Ishikawa (cell line): ENCODE measurements around the gene BNIP5.

Experiments used
- CEBPB ChIP-seq: IDR thresholded peaks from 2 replicates; pipeline ENCODE4 v1.6.1; 2012
- CREB1 ChIP-seq: IDR thresholded peaks from 2 replicates; pipeline ENCODE4 v1.6.1; 2012; ENCODE audit warnings: low read depth
- EGR1 ChIP-seq: IDR thresholded peaks from 2 replicates; pipeline ENCODE4 v1.6.1; 2012
- EP300 ChIP-seq: IDR thresholded peaks from 2 replicates; pipeline ENCODE4 v1.6.1; 2012; ENCODE audit warnings: borderline replicate concordance
- FOXM1 ChIP-seq: IDR thresholded peaks from 2 replicates; pipeline ENCODE4 v1.6.1; 2012; ENCODE audit warnings: low read depth, borderline replicate concordance
- NFIC ChIP-seq: IDR thresholded peaks from 2 replicates; pipeline ENCODE4 v1.6.1; 2012
- RAD21 ChIP-seq: IDR thresholded peaks from 2 replicates; pipeline ENCODE4 v1.6.1; 2012; ENCODE audit warnings: low read depth
- TAF1 ChIP-seq: IDR thresholded peaks from 2 replicates; pipeline ENCODE4 v1.6.1; 2012; ENCODE audit warnings: low read depth, mild to moderate bottlenecking
- TCF12 ChIP-seq: IDR thresholded peaks from 2 replicates; pipeline ENCODE4 v1.6.1; 2012; ENCODE audit warnings: low read depth
- TEAD4 ChIP-seq: IDR thresholded peaks from 2 replicates; pipeline ENCODE4 v1.6.1; 2012
- YY1 ChIP-seq: IDR thresholded peaks from 2 replicates; pipeline ENCODE4 v1.6.1; 2012; ENCODE audit warnings: low read depth
- ZBTB7A ChIP-seq: IDR thresholded peaks from 2 replicates; pipeline ENCODE4 v1.6.1; 2012; ENCODE audit warnings: low read depth
- TF ChIP-seq, protein P1 (sequence below): IDR thresholded peaks from 2 replicates; pipeline ENCODE4 v1.6.1; 2012
- TF ChIP-seq, protein P2 (sequence below): IDR thresholded peaks from 2 replicates; pipeline ENCODE4 v1.6.1; 2012
- TF ChIP-seq, protein P3 (sequence below): IDR thresholded peaks from 2 replicates; pipeline ENCODE4 v1.6.1; 2012; ENCODE audit warnings: low read depth, mild to moderate bottlenecking

The BNIP5 gene

DNA sequence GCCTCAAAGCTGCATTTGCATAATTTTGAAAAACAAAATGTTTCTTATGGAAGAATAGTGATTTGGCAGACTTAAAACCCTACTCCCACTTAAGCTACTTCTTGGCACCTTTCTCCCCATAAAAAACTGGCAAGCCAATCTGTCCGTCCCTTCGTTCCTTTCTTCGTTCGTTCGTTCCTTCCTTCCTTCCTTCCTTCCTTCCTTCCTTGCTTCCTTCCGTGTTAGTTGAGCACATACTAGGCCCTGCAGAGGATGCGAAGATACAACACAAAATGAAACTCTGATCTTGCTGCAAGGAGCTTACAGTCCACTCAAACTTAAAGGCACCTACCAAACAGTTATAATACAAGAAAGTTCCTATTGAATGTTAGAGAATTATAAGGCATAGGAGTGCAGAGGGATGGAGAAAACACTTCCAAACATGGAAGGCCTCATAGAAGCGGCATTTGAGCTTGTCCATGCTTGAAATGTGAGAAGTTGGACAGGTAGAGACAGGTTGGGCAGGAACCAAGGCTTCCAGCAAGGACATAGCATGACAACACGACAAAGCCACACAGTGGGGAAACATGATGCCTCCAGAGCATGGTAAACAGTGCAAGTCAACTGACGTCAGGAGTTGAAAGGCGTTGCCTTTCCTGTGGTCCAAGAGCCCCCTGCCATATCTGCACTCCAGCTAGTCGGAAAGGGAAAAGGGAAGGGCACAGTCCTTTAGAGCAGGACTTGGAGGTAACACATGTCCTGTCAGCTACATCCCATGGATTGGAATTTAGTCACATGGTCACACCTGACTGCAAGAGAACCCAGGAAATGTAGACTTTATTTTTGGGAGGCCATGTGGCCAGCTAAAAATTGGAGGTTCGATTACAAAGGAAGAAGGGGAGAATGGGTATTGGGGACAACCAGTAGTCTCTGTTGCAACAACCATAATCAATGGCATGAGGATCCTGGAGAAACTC is 59.8 kb downstream of the BNIP5 start:
- TF ChIP-seq, protein P1, sequence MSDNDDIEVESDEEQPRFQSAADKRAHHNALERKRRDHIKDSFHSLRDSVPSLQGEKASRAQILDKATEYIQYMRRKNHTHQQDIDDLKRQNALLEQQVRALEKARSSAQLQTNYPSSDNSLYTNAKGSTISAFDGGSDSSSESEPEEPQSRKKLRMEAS, result no peak
- TF ChIP-seq, protein P2, sequence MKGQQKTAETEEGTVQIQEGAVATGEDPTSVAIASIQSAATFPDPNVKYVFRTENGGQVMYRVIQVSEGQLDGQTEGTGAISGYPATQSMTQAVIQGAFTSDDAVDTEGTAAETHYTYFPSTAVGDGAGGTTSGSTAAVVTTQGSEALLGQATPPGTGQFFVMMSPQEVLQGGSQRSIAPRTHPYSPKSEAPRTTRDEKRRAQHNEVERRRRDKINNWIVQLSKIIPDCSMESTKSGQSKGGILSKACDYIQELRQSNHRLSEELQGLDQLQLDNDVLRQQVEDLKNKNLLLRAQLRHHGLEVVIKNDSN, result no peak
- TF ChIP-seq TCF12, result no peak
- no peak for TF ChIP-seq ZBTB7A
- TF ChIP-seq EP300, result no peak
- TF ChIP-seq CEBPB, result no peak
- TF ChIP-seq NFIC, result no peak
- no peak for TF ChIP-seq YY1
- TF ChIP-seq, protein P3, sequence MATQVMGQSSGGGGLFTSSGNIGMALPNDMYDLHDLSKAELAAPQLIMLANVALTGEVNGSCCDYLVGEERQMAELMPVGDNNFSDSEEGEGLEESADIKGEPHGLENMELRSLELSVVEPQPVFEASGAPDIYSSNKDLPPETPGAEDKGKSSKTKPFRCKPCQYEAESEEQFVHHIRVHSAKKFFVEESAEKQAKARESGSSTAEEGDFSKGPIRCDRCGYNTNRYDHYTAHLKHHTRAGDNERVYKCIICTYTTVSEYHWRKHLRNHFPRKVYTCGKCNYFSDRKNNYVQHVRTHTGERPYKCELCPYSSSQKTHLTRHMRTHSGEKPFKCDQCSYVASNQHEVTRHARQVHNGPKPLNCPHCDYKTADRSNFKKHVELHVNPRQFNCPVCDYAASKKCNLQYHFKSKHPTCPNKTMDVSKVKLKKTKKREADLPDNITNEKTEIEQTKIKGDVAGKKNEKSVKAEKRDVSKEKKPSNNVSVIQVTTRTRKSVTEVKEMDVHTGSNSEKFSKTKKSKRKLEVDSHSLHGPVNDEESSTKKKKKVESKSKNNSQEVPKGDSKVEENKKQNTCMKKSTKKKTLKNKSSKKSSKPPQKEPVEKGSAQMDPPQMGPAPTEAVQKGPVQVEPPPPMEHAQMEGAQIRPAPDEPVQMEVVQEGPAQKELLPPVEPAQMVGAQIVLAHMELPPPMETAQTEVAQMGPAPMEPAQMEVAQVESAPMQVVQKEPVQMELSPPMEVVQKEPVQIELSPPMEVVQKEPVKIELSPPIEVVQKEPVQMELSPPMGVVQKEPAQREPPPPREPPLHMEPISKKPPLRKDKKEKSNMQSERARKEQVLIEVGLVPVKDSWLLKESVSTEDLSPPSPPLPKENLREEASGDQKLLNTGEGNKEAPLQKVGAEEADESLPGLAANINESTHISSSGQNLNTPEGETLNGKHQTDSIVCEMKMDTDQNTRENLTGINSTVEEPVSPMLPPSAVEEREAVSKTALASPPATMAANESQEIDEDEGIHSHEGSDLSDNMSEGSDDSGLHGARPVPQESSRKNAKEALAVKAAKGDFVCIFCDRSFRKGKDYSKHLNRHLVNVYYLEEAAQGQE, result no peak
- no peak for TF ChIP-seq TEAD4
- no peak for TF ChIP-seq EGR1
- no peak for TF ChIP-seq FOXM1
- TF ChIP-seq CREB1, result no peak
- no peak for TF ChIP-seq RAD21

DNA sequence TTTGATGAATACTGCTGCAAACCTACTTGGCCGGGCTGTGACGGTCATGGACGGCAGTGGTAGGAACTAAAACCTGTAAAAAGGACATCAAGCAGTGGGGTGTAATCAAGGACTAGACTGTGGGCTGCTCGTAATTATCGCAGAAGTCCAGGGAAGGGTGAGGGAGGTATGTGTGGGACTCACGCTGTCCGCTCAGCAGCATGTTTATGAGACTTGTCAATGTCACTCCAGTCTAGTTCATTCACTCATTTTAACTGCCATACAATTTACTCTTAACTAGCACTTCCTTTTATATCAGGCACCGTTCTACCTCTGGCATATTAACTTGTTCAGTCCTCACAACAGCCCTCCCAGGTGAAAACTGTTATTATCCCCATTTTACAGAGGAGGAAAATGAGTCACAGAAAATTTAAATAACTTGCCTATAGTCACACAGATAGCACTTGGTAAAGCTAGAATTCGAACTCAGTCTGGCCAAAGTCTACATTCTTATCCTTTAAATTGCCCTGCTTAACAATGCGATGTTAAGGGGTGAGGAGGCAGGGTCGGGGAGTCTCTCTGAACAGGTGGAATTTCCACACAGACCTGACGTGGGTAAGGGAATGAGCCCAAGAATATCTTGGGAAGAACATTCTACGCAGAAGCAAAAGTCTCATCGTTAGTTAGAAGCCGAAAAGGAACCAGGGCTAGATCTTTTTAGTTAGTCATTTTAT is 62.7 kb downstream of the BNIP5 start:
- TF ChIP-seq, protein P3, result no peak

DNA sequence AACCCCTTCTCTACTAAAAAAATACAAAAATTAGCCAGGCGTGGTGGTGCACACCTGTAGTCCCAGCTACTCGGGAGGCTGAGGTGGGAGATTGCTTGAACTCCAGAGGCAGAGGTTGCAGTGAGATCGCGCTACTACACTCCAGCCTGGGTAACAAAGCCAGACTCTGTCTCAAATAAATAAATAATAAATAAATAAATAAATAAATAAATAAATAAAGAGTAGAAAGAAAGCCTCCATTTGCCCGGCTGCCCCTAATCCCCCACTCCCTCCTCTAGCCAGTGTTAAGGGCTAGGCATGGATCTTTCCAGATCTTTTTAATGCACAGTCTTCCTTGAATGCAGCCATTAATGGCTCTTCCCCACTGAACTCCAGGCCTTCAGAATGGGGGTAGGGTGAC is 63.6 kb downstream of the BNIP5 start:
- TF ChIP-seq CREB1 (no peak), FOXM1 (no peak), EGR1 (no peak), YY1 (no peak), CEBPB (no peak), EP300 (no peak), ZBTB7A (no peak), NFIC (no peak), TEAD4 (no peak), RAD21 (no peak), TCF12 (no peak), TAF1 (no peak)
- TF ChIP-seq, protein P1, result no peak
- TF ChIP-seq, protein P2, result no peak
- TF ChIP-seq, protein P3, result no peak

DNA sequence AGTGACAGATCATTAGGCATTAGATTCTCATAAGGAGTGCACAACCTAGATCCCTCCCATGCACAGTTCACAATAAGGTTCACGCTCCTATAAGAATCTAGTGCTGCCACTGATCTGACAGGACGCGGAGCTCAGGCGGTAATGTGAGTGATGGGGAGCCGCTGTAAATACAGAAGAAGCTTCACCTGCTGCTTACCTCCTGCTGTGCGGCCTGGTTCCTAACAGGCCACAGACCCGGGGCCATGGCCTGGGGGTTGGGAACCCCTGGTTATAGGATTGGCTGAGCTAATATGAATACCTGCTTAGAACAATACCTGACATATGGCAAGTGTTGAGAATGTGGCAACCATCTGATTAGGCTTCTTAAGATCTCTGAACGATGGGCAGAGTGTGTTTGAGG is 64.5 kb downstream of the BNIP5 start:
- TF ChIP-seq FOXM1, result no peak
- no peak for TF ChIP-seq EGR1
